IMR-90 (cell line): Measurements from ENCODE around the gene ATXN1. TPM values are rescaled to one million over a fixed set of nuclear protein-coding genes. Genes with fewer than 3 reads are reported as not detected.

Experiments
- ATAC-seq: fragments of 200-7000 bp; cut with Tn5 transposase; 2 replicates; pipeline ENCODE4 v1.9.1; 2020; ENCODE audit warnings: low read depth, mild to moderate bottlenecking, moderate library complexity
- BruUV-seq: library from RNA; stranded (reverse); fragments of 400-500 nt; replicated peaks from 2 replicates; lab custom pipeline; 2021; lab: Mats Ljungman, UMichigan
- CTCF ChIA-PET: fragments of 300-600 bp; formaldehyde crosslinking; extraction: SDS; loops from one replicate; lab custom pipeline; 2021; ENCODE audit warnings: antibody characterized with exemption; lab: Yijun Ruan, JAX
- POLR2A ChIA-PET: fragments of 300-600 bp; sonication (Branson Sonifier 250); formaldehyde crosslinking; loops from one replicate; lab custom pipeline; 2022; ENCODE audit warnings: antibody characterized with exemption; ENCODE audit not compliant: unreplicated experiment; lab: Charles Lee
- DNase-seq: peaks from one replicate; pipeline ENCODE4 v3.0.0; 2013
- H2AFZ ChIP-seq: replicated peaks from 2 replicates; pipeline ENCODE3; 2013; ENCODE audit warnings: low read length, mild to moderate bottlenecking; ENCODE audit not compliant: poor library complexity
- H2AK5ac ChIP-seq: 2 replicates; pipeline ENCODE4 v1.6.1; 2013; ENCODE audit warnings: low read depth, low read length, inconsistent platforms
- H2AK9ac ChIP-seq: replicated peaks from 2 replicates; pipeline ENCODE3; 2013; ENCODE audit warnings: mild to moderate bottlenecking, low read depth, low read length, moderate library complexity; ENCODE audit not compliant: poor library complexity
- H2BK120ac ChIP-seq: 2 replicates; pipeline ENCODE4 v1.6.1; 2013; ENCODE audit warnings: low read depth, low read length, inconsistent platforms
- H2BK15ac ChIP-seq: 3 replicates; pipeline ENCODE4 v1.6.1; 2013; ENCODE audit warnings: low read depth, low read length, inconsistent platforms
- H2BK20ac ChIP-seq: 2 replicates; pipeline ENCODE4 v1.6.1; 2013; ENCODE audit warnings: low read depth, mild to moderate bottlenecking, inconsistent platforms, low read length, moderate library complexity
- H2BK5ac ChIP-seq: 2 replicates; pipeline ENCODE4 v1.6.1; 2013; ENCODE audit warnings: mild to moderate bottlenecking, low read depth, low read length, inconsistent platforms; ENCODE audit not compliant: poor library complexity, severe bottlenecking
- H3K14ac ChIP-seq: replicated peaks from 2 replicates; pipeline ENCODE4 v1.6.1; 2013; ENCODE audit warnings: low read depth, low read length, inconsistent platforms
- H3K18ac ChIP-seq: 2 replicates; pipeline ENCODE4 v1.6.1; 2013; ENCODE audit warnings: low read depth, low read length, control low read depth
- H3K23ac ChIP-seq: 2 replicates; pipeline ENCODE4 v1.6.1; 2013; ENCODE audit warnings: low read depth, low read length, inconsistent platforms
- H3K27ac ChIP-seq: 2 replicates; pipeline ENCODE4 v1.5.1; 2013; ENCODE audit warnings: mild to moderate bottlenecking, control low read depth, low read length; ENCODE audit not compliant: insufficient read depth
- H3K27me3 ChIP-seq: 2 replicates; pipeline ENCODE4 v1.6.1; 2013; ENCODE audit warnings: low read length; ENCODE audit not compliant: control insufficient read depth, insufficient read depth
- H3K36me3 ChIP-seq: 2 replicates; pipeline ENCODE4 v1.6.1; 2013; ENCODE audit warnings: low read length, mixed read lengths; ENCODE audit not compliant: control insufficient read depth, insufficient read depth
- H3K4ac ChIP-seq: 2 replicates; pipeline ENCODE4 v1.6.1; 2013; ENCODE audit warnings: low read depth, low read length, inconsistent platforms
- H3K4me1 ChIP-seq: 2 replicates; pipeline ENCODE4 v1.6.1; 2013; ENCODE audit warnings: low read length, mixed read lengths; ENCODE audit not compliant: control insufficient read depth, insufficient read depth
- H3K4me2 ChIP-seq: 2 replicates; pipeline ENCODE4 v1.6.1; 2013; ENCODE audit warnings: low read depth, mild to moderate bottlenecking, control low read depth, low read length, moderate library complexity
- H3K4me3 ChIP-seq: 2 replicates; pipeline ENCODE4 v1.5.1; 2013; ENCODE audit warnings: low read depth, mild to moderate bottlenecking, control low read depth, low read length, moderate library complexity; ENCODE audit not compliant: insufficient read depth
- H3K56ac ChIP-seq: 2 replicates; pipeline ENCODE4 v1.6.1; 2013; ENCODE audit warnings: low read length, inconsistent platforms; ENCODE audit not compliant: insufficient read depth; ENCODE audit errors: extremely low read depth
- H3K79me1 ChIP-seq, 2 experiments: 2 replicates each; pipeline ENCODE4 v1.6.1; 2013; ENCODE audit warnings: low read length in 2 of 2, inconsistent platforms in 1 of 2, low read depth in 1 of 2
- H3K9ac ChIP-seq: 2 replicates; pipeline ENCODE4 v1.6.1; 2013; ENCODE audit warnings: low read depth, low read length, control low read depth
- H3K9me1 ChIP-seq: 2 replicates; pipeline ENCODE4 v1.6.1; 2013; ENCODE audit warnings: low read length, inconsistent platforms; ENCODE audit not compliant: insufficient read depth
- H3K9me3 ChIP-seq: 2 replicates; pipeline ENCODE4 v1.6.1; 2013; ENCODE audit warnings: low read length; ENCODE audit not compliant: control insufficient read depth, insufficient read depth
- H4K20me1 ChIP-seq: 2 replicates; pipeline ENCODE4 v1.6.1; 2013; ENCODE audit warnings: low read length, inconsistent platforms; ENCODE audit not compliant: insufficient read depth
- H4K5ac ChIP-seq: 2 replicates; pipeline ENCODE4 v1.6.1; 2013; ENCODE audit warnings: mild to moderate bottlenecking, low read depth, low read length, control low read depth
- H4K8ac ChIP-seq, 2 experiments: 2 replicates each; pipeline ENCODE4 v1.6.1; 2013; ENCODE audit warnings: low read depth in 2 of 2, low read length in 2 of 2, control low read depth in 1 of 2, inconsistent platforms in 1 of 2
- H4K91ac ChIP-seq: 2 replicates; pipeline ENCODE4 v1.6.1; 2013; ENCODE audit warnings: low read depth, low read length, inconsistent platforms; ENCODE audit not compliant: insufficient read depth
- BHLHE40 ChIP-seq: fragments of 150-350 bp; IDR thresholded peaks from 2 replicates; pipeline ENCODE4 v1.6.1; 2016; ENCODE audit warnings: mild to moderate bottlenecking, low read depth, low read length
- CEBPB ChIP-seq: IDR thresholded peaks from 2 replicates; pipeline ENCODE4 v1.6.1; 2012; ENCODE audit warnings: low read depth, low read length, improper control_type of control experiment
- CHD1 ChIP-seq: IDR thresholded peaks from 2 replicates; pipeline ENCODE4 v1.6.1; 2012; ENCODE audit warnings: low read depth, low read length, improper control_type of control experiment
- CTCF ChIP-seq: conservative IDR thresholded peaks from 2 replicates; pipeline ENCODE4 v1.5.1; 2012; ENCODE audit warnings: mild to moderate bottlenecking, low read depth, low read length, improper control_type of control experiment
- ELK1 ChIP-seq: fragments of 150-350 bp; IDR thresholded peaks from 2 replicates; pipeline ENCODE4 v1.6.1; 2016; ENCODE audit warnings: low read depth, mild to moderate bottlenecking, low read length, moderate library complexity, borderline replicate concordance
- FOS ChIP-seq: fragments of 150-350 bp; IDR thresholded peaks from 2 replicates; pipeline ENCODE4 v1.6.1; 2016; ENCODE audit warnings: low read depth, low read length
- MAFK ChIP-seq: IDR thresholded peaks from 2 replicates; pipeline ENCODE4 v1.6.1; 2012; ENCODE audit warnings: low read depth, low read length, improper control_type of control experiment
- MAZ ChIP-seq: IDR thresholded peaks from 2 replicates; pipeline ENCODE4 v1.6.1; 2012; ENCODE audit warnings: low read depth, mild to moderate bottlenecking, low read length, improper control_type of control experiment, moderate library complexity, borderline replicate concordance
- MXI1 ChIP-seq: IDR thresholded peaks from 2 replicates; pipeline ENCODE4 v1.6.1; 2012; ENCODE audit warnings: low read depth, mild to moderate bottlenecking, low read length, moderate library complexity, borderline replicate concordance
- NFE2L2 ChIP-seq: fragments of 150-350 bp; IDR thresholded peaks from 2 replicates; pipeline ENCODE4 v1.6.1; 2016; ENCODE audit warnings: low read depth, mild to moderate bottlenecking, low read length
- POLR2A ChIP-seq: IDR thresholded peaks from 2 replicates; pipeline ENCODE4 v1.6.1; 2012; ENCODE audit warnings: mild to moderate bottlenecking, low read depth, low read length
- RAD21 ChIP-seq: IDR thresholded peaks from 2 replicates; pipeline ENCODE4 v1.6.1; 2012; ENCODE audit warnings: low read length, improper control_type of control experiment
- RCOR1 ChIP-seq: IDR thresholded peaks from 2 replicates; pipeline ENCODE4 v1.6.1; 2012; ENCODE audit warnings: mild to moderate bottlenecking, low read length, improper control_type of control experiment; ENCODE audit not compliant: insufficient replicate concordance
- RFX5 ChIP-seq: IDR thresholded peaks from 2 replicates; pipeline ENCODE4 v1.8.0; 2012; ENCODE audit warnings: low read depth, mild to moderate bottlenecking, low read length, moderate library complexity
- SMC3 ChIP-seq: fragments of 150-350 bp; IDR thresholded peaks from 2 replicates; pipeline ENCODE4 v1.6.1; 2016; ENCODE audit warnings: low read depth, mild to moderate bottlenecking, antibody characterized with exemption, low read length, moderate library complexity
- USF2 ChIP-seq: fragments of 150-350 bp; IDR thresholded peaks from 2 replicates; pipeline ENCODE4 v1.6.1; 2017; ENCODE audit warnings: mild to moderate bottlenecking, antibody characterized with exemption, low read length, low read depth
- WGBS, 2 experiments: methylation state at CpG; one replicate each; pipeline versions ENCODE4 v1.1.5 to v1.1.7; 2013; ENCODE audit warnings: missing lambda C conversion rate in 2 of 2; ENCODE audit not compliant: insufficient read length in 1 of 2; ENCODE audit errors: extremely low coverage in 2 of 2; 5-methylcytosine and 5-hydroxymethylcytosine counted together
- dilution Hi-C: fragments of 300-500 bp; cut with HindIII; formaldehyde crosslinking; loops from one replicate; pipeline ENCODE4 v1.14.3; 2018; ENCODE audit warnings: low sequenced_read_pairs; ENCODE audit not compliant: unreplicated experiment
- in situ Hi-C: fragments of 300-500 bp; cut with MboI; formaldehyde crosslinking; loops from 3 replicates; pipeline ENCODE4 v1.14.3; 2019; ENCODE audit warnings: low sequenced_read_pairs, inconsistent platforms, mixed read lengths
- intact Hi-C: fragments of 100-400 bp; cut with micrococcal nuclease; formaldehyde crosslinking; loops from 2 replicates; pipeline ENCODE4 v1.10.0; 2022
- polyA plus RNA-seq, 3 experiments: library from polyadenylated mRNA; depleted of rRNA; stranded (reverse); fragments of >200 nt; gene quantifications; 2 replicates each; pipeline ENCODE4 v1.2.3, GENCODE V29; 2012; ENCODE audit warnings: low replicate concordance in 1 of 3
- total RNA-seq: library from RNA; depleted of rRNA; stranded (reverse); fragments of >200 nt; gene quantifications from 2 replicates; pipeline ENCODE4 v1.2.3, GENCODE V29; 2012

Gene ATXN1
- total and polyA plus RNA-seq, 2 of the 4 experiments (the other 2 are of a cell fraction), result 7.3 to 11.1 TPM

- peak overlapping the region; percentile 68 for H2BK5ac ChIP-seq
- DNase-seq, result no peak
- H2AK9ac ChIP-seq, result peak overlapping the region; percentile 57
- H4K8ac ChIP-seq, result peak overlapping the region; percentile 4 to 35; a peak in 2 of 4 replicates
- H3K9ac ChIP-seq, result no peak overlapping the region
- 80% methylated on average over 1 of the region's 10 CpGs; no CpG with 5 or more reads in 1 of the 2 experiments for WGBS, 2 experiments
- no peak overlapping the region for H3K4me2 ChIP-seq
- H3K4ac ChIP-seq, result peak overlapping the region; percentile 86
- TF ChIP-seq POLR2A (no peak), USF2 (no peak), RFX5 (no peak), RCOR1 (no peak), MAFK (no peak), ELK1 (no peak), CTCF (no peak), FOS (no peak), MXI1 (no peak), MAZ (no peak), RAD21 (no peak), CEBPB (no peak), SMC3 (no peak), CHD1 (no peak), BHLHE40 (no peak), NFE2L2 (no peak)
- H2BK20ac ChIP-seq, result peak overlapping the region; percentile 84
- H4K91ac ChIP-seq, result peak overlapping the region; percentile 89
- dilution Hi-C loops (no loop called here), intact Hi-C loops (loop anchor here (10.0 kb wide), 1 partner anchor 630 kb away; no protein-coding TSS in a partner anchor), in situ Hi-C loops (loop anchor here (5.0 to 10.0 kb wide), 2 partner anchors 177 to 630 kb away; no protein-coding TSS in a partner anchor)
- H3K9me1 ChIP-seq, result peaks cover 33% of the 10 kb centered on the region
- no peaks in the 10 kb centered on the region for H3K27me3 ChIP-seq
- no peaks in the 10 kb centered on the region for H3K36me3 ChIP-seq
- POLR2A ChIA-PET, result no interaction called here
- peak overlapping the region; percentile 45 for H3K56ac ChIP-seq
- peak overlapping the region; percentile 34; the same call in 1 of the 2 replicates for H3K18ac ChIP-seq
- peaks cover 5 to 31% of the 10 kb centered on the region in 2 experiments; a peak in 3 of 4 replicates for H3K79me1 ChIP-seq
- peaks cover 4% of the 10 kb centered on the region; the same call in 1 of the 2 replicates for H4K20me1 ChIP-seq
- H3K9me3 ChIP-seq, result no peaks in the 10 kb centered on the region
- H2BK15ac ChIP-seq, result peak overlapping the region; percentile 78; the same call in 2 of the 3 replicates
- peak overlapping the region; percentile 92 for H2BK120ac ChIP-seq
- peak overlapping the region; percentile 33 for H3K27ac ChIP-seq
- H2AK5ac ChIP-seq, result peak overlapping the region; percentile 91
- peak overlapping the region; percentile 24 for H2AFZ ChIP-seq
- peak overlapping the region; percentile 54; the same call in 1 of the 2 replicates for H3K23ac ChIP-seq
- CTCF ChIA-PET, result interaction anchor here (0.8 kb wide), 1 partner anchor 428 kb away, joined by 3 read pairs; no protein-coding TSS in a partner anchor
- H3K14ac ChIP-seq, result peak overlapping the region; percentile 14
- peaks cover 25% of the 10 kb centered on the region for H3K4me1 ChIP-seq
- H4K5ac ChIP-seq, result no peak overlapping the region
- BruUV-seq, result no TSS peak
- no peak for ATAC-seq
- H3K4me3 ChIP-seq, result no peak overlapping the region
Observed at GRCh38 chr6:16335176-16335575, 426.1 kb downstream of the ATXN1 start.
